Cardiac fibroblast (primary cell): ENCODE results near the gene TCF15.

Experiments used
- DNase-seq, 2 donors: peaks; one replicate each; pipeline versions ENCODE4 v3.0.0 to v3.0.0-alpha.2; 2010; ENCODE audit warnings: low read depth in 2 of 2
- H3K4me3 ChIP-seq, 2 donors: replicated peaks in 1 of 2; 1 replicate in 1 of 2; 2 replicates in 1 of 2; pipeline ENCODE4 v1.5.1; 2011; ENCODE audit warnings: low read depth in 2 of 2, low read length in 2 of 2, mild to moderate bottlenecking in 2 of 2, moderate library complexity in 1 of 2
- TF ChIP-seq, protein P1 (sequence below): IDR thresholded peaks from one replicate; pipeline ENCODE4 v1.5.1; 2011; ENCODE audit warnings: low read depth, mild to moderate bottlenecking, low read length, inconsistent platforms

The TCF15 gene

DNA sequence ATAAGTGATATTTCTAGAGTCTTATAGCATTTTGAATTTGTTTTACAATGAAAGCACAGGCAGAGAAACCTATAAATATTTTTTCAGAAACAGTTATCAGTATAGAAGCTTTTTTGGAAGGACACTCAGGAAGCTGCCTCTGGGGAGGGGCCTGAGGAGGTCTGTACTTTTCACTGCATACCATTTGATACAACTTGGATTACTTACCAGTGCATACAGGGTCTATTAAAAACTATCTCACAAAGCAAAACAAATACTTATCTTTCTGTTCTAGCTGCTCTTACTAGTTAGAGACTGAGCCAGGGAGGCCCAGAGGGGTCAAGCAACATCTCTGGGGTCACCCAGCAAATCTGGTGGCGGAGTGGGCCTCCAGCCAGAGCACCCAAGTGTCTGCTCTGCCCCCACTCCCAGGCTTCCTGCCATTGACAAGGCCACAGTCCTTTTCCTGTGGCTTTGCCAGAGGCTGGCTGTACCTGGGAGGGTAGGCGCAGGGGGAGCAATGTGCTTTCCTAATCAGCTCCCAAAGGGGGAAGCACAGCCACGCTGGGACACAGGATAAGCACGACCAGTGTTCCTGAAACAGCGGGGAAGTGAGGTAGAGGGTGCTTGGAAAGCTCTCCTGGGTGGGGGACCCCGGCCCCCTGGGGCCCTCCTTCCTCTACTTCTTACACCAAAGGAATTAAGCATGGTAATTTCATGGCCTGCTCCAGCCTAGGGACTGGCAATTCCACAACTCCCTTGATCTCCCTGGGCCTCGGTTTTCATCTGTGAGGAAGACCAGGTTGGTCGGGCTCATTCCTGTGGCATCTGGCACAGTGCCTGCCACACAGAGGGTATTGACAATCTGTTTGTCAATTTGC is 7.8 kb downstream of the TCF15 start:
- TF ChIP-seq, protein P1, sequence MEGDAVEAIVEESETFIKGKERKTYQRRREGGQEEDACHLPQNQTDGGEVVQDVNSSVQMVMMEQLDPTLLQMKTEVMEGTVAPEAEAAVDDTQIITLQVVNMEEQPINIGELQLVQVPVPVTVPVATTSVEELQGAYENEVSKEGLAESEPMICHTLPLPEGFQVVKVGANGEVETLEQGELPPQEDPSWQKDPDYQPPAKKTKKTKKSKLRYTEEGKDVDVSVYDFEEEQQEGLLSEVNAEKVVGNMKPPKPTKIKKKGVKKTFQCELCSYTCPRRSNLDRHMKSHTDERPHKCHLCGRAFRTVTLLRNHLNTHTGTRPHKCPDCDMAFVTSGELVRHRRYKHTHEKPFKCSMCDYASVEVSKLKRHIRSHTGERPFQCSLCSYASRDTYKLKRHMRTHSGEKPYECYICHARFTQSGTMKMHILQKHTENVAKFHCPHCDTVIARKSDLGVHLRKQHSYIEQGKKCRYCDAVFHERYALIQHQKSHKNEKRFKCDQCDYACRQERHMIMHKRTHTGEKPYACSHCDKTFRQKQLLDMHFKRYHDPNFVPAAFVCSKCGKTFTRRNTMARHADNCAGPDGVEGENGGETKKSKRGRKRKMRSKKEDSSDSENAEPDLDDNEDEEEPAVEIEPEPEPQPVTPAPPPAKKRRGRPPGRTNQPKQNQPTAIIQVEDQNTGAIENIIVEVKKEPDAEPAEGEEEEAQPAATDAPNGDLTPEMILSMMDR, result no peak
- no peak for DNase-seq
- H3K4me3 ChIP-seq, result no peak overlapping the region

GRCh38 chr20:600736-601135 is 9.4 kb downstream of the TCF15 start:
- TF ChIP-seq, protein P1, result no peak
- DNase-seq, result no peak
- H3K4me3 ChIP-seq, result no peak overlapping the region

GRCh38 chr20:600141-600540 is 10.0 kb downstream of the TCF15 start:
- no peak for DNase-seq
- no peak overlapping the region for H3K4me3 ChIP-seq
- TF ChIP-seq, protein P1, result no peak

DNA sequence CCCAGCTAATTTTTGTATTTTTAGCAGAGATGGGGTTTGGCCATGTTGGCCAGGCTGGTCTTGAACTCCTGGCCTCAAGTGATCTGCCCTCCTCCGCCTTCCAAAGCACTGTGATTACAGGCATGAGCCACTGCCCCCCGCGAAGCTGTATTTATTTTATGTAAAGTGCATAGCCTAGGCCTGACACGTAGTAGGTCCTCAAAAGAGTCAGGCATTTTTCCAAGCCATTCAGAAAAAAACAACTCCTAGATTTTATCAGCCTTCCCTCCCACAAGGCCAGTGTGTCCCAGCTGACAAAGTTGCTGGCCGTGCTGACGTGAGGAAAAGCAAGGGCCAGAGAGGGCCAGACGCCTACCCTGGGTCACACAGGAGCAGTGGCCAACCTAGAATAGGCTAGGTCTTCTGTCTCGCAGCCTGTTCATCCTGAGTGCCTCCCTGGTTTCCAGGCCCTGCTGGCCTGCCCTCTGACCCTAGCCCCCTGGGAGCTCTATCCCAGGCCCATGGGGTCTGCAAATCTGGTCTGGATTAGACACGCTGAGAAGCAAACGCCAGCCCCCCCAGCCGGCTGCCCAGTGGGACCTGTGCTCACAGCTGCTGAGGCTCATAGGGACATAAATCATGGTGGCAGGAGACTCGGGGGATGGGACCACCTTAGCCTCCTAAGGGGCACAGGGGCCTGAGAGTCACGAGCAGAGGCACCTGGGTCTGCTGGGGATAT is 11.8 kb downstream of the TCF15 start:
- TF ChIP-seq, protein P1, result no peak
- DNase-seq, result no peak
- H3K4me3 ChIP-seq, result no peak overlapping the region

GRCh38 chr20:597560-597959 is 12.5 kb downstream of the TCF15 start:
- no peak overlapping the region for H3K4me3 ChIP-seq
- no peak for DNase-seq
- TF ChIP-seq, protein P1, result no peak

GRCh38 chr20:595330-596308 is 14.5 kb downstream of the TCF15 start:
- no peak overlapping the region for H3K4me3 ChIP-seq
- DNase-seq, result no peak
- TF ChIP-seq, protein P1, result no peak
